Endothelial cell of umbilical vein (primary cell): ENCODE data around the gene COPS7A. TPM values are rescaled to one million over a fixed set of nuclear protein-coding genes. Genes with fewer than 3 reads are reported as not detected.

Experiments used
- BruUV-seq: library from RNA; stranded (reverse); fragments of 400-500 nt; replicated peaks from 2 replicates; lab custom pipeline; 2021; lab: Mats Ljungman, UMichigan
- CTCF ChIA-PET: fragments of 300-600, 350-600 bp; sonication (Branson Sonifier 250); formaldehyde crosslinking; loops from one replicate; lab custom pipeline; 2021; ENCODE audit warnings: antibody characterized with exemption, inconsistent platforms; lab: Charles Lee
- POLR2A ChIA-PET: fragments of 300-600, 350-600 bp; sonication (Branson Sonifier 250); formaldehyde crosslinking; loops from one replicate; lab custom pipeline; 2021; ENCODE audit warnings: antibody characterized with exemption, inconsistent platforms; lab: Charles Lee
- DNase-seq: peaks from one replicate; pipeline ENCODE4 v3.0.0-alpha.2; 2011; ENCODE audit warnings: low read depth, low spot score
- FAIRE-seq: peaks from 2 replicates; lab custom pipeline; 2011; peaks lifted over from hg19 to GRCh38; lab: Jason Lieb, UNC
- H2AFZ ChIP-seq: 2 replicates; pipeline ENCODE4 v1.6.0; 2012; ENCODE audit warnings: low read depth, low read length, control low read depth, inconsistent platforms
- H3K27ac ChIP-seq: 2 replicates; pipeline ENCODE4 v1.5.1; 2011; ENCODE audit warnings: low read depth, mild to moderate bottlenecking, control low read depth, low read length, moderate library complexity; ENCODE audit not compliant: insufficient read depth
- H3K27me3 ChIP-seq, 2 experiments: 2 replicates each; pipeline versions ENCODE4 v1.6.0 to v1.6.1; 2011; ENCODE audit warnings: low read length in 2 of 2, mixed read lengths in 1 of 2; ENCODE audit not compliant: control insufficient read depth in 2 of 2, insufficient read depth in 2 of 2
- H3K36me3 ChIP-seq, 2 experiments: 2 replicates in 1 of 2; 3 replicates in 1 of 2; pipeline ENCODE4 v1.5.1; 2011; ENCODE audit warnings: low read length in 2 of 2, mild to moderate bottlenecking in 1 of 2, moderate library complexity in 1 of 2; ENCODE audit not compliant: control insufficient read depth in 2 of 2, insufficient read depth in 2 of 2; ENCODE audit errors: extremely low read depth in 1 of 2
- H3K4me1 ChIP-seq: 3 replicates; pipeline ENCODE4 v1.5.1; 2011; ENCODE audit warnings: mild to moderate bottlenecking, low read length; ENCODE audit not compliant: control insufficient read depth, insufficient read depth; ENCODE audit errors: extremely low read depth
- H3K4me2 ChIP-seq: 2 replicates; pipeline ENCODE4 v1.6.1; 2011; ENCODE audit warnings: low read length, control low read depth, mixed read lengths; ENCODE audit not compliant: insufficient read depth
- H3K4me3 ChIP-seq, 3 experiments: fragments of 200-600 bp in 1 of 3; sonication (generic), shearing (Covaris generic) in 1 of 3; replicated peaks in 1 of 3; 2 replicates each; pipeline ENCODE4 v1.5.1; 2011 to 2016; ENCODE audit warnings: control low read depth in 3 of 3, low read length in 3 of 3, mild to moderate bottlenecking in 2 of 3, inconsistent platforms in 1 of 3, low read depth in 1 of 3, moderate library complexity in 1 of 3; ENCODE audit not compliant: insufficient read depth in 1 of 3
- H3K79me2 ChIP-seq: 2 replicates; pipeline ENCODE4 v1.6.0; 2012; ENCODE audit warnings: low read length, inconsistent platforms; ENCODE audit not compliant: control insufficient read depth, insufficient read depth
- H3K9ac ChIP-seq: replicated peaks from 2 replicates; pipeline ENCODE3; 2011; ENCODE audit warnings: low read length, control low read depth; ENCODE audit not compliant: insufficient read depth; ENCODE audit errors: extremely low read depth
- H3K9me1 ChIP-seq: replicated peaks from 3 replicates; pipeline ENCODE4 v1.6.0; 2011; ENCODE audit warnings: mild to moderate bottlenecking, low read length; ENCODE audit not compliant: control insufficient read depth, insufficient read depth; ENCODE audit errors: extremely low read depth
- H3K9me3 ChIP-seq: replicated peaks from 2 replicates; pipeline ENCODE4 v1.5.1; 2012; ENCODE audit warnings: low read length, inconsistent platforms; ENCODE audit not compliant: control insufficient read depth, insufficient read depth
- H4K20me1 ChIP-seq: replicated peaks from 2 replicates; pipeline ENCODE3; 2011; ENCODE audit warnings: mild to moderate bottlenecking, low read length; ENCODE audit not compliant: control insufficient read depth, insufficient read depth; ENCODE audit errors: extremely low read depth
- CTCF ChIP-seq, 2 donors: IDR thresholded peaks; 1 replicate in 1 of 2; 2 replicates in 1 of 2; pipeline ENCODE4 v1.5.1; 2011; ENCODE audit warnings: low read length in 2 of 2, mild to moderate bottlenecking in 2 of 2, moderate library complexity in 2 of 2, control low read depth in 1 of 2, inconsistent platforms in 1 of 2, low read depth in 1 of 2; ENCODE audit not compliant: insufficient read depth in 1 of 2; ENCODE audit errors: extremely low read depth in 1 of 2
- EZH2 ChIP-seq: IDR thresholded peaks from 2 replicates; pipeline ENCODE4 v1.6.1; 2012; ENCODE audit warnings: borderline replicate concordance, low read depth, mild to moderate bottlenecking, moderate library complexity, low read length, inconsistent platforms; ENCODE audit not compliant: severe bottlenecking
- FOS ChIP-seq: IDR thresholded peaks from 2 replicates; pipeline ENCODE4 v1.6.1; 2011; ENCODE audit warnings: mild to moderate bottlenecking, low read length, moderate library complexity, borderline replicate concordance; ENCODE audit not compliant: insufficient read depth
- GATA2 ChIP-seq: IDR thresholded peaks from 2 replicates; pipeline ENCODE4 v1.7.0; 2011; ENCODE audit warnings: low read depth, mild to moderate bottlenecking, moderate library complexity, mixed read lengths, low read length; ENCODE audit not compliant: insufficient read length, insufficient read depth
- JUN ChIP-seq: IDR thresholded peaks from 2 replicates; pipeline ENCODE4 v1.6.1; 2011; ENCODE audit warnings: borderline replicate concordance, low read depth; ENCODE audit not compliant: insufficient read length, insufficient read depth
- MAX ChIP-seq: IDR thresholded peaks from 2 replicates; pipeline ENCODE4 v1.6.1; 2011; ENCODE audit not compliant: insufficient read depth, insufficient read length
- MYC ChIP-seq: IDR thresholded peaks from one replicate; pipeline ENCODE4 v1.6.1; 2011; ENCODE audit warnings: mild to moderate bottlenecking, low read depth, low read length
- POLR2A ChIP-seq: IDR thresholded peaks from 2 replicates; pipeline ENCODE4 v1.6.1; 2012; ENCODE audit warnings: low read depth, mild to moderate bottlenecking, control low read depth, low read length
- POLR2AphosphoS5 ChIP-seq: IDR thresholded peaks from 2 replicates; pipeline ENCODE4 v1.6.1; 2012; ENCODE audit warnings: low read depth, mild to moderate bottlenecking, control low read depth, low read length, moderate library complexity; ENCODE audit not compliant: insufficient read depth
- dilution Hi-C: fragments of 300-500 bp; cut with MboI; formaldehyde crosslinking; loops from one replicate; pipeline ENCODE4 v1.15.0; 2019; ENCODE audit warnings: low sequenced_read_pairs; ENCODE audit not compliant: extremely low pct_ligation_motif_present
- intact Hi-C: fragments of 100-400 bp; cut with micrococcal nuclease; formaldehyde crosslinking; loops from one replicate; pipeline ENCODE4 v1.10.0; 2022
- polyA plus RNA-seq, 4 experiments: library from polyadenylated mRNA; depleted of rRNA in 3 of 4; stranded (reverse) in 3 of 4; unstranded in 1 of 4; fragments of >200 nt; gene quantifications; 2 replicates each; pipeline versions ENCODE4 v1.2.1 to v1.2.3, GENCODE V29; 2011 to 2012; ENCODE audit warnings: missing spikeins in 1 of 4
- total RNA-seq: library from RNA; stranded (reverse); gene quantifications from 2 replicates; pipeline ENCODE4 v1.2.3, GENCODE V29; 2021

Gene COPS7A
- total and polyA plus RNA-seq, 2 donors (not counting 3 experiments of a cell fraction or from before 2014, with no cell fraction given), result 41.1 to 104 TPM

GRCh38 chr12:6775185-6776174 lies 51.6 kb downstream of the COPS7A start:
- no peaks in the 10 kb centered on the region for H4K20me1 ChIP-seq
- H3K4me2 ChIP-seq, result no peak overlapping the region
- ChIA-PET POLR2A (interaction anchor here (0.9 kb wide), 1 partner anchor 10 kb away, joined by 3 read pairs; the partner anchor contains the start of gene PTMS), CTCF (interaction anchor here (2.4 to 9.5 kb wide), 3 partner anchors 8 to 22 kb away, joined by 17 to 107 read pairs (median 70); partner anchors contain the start of genes MLF2 and PTMS)
- peaks cover 0 to 16% of the 10 kb centered on the region in 2 experiments for H3K36me3 ChIP-seq
- H3K9me1 ChIP-seq, result no peaks in the 10 kb centered on the region
- no peak overlapping the region for H3K9ac ChIP-seq
- no peaks in the 10 kb centered on the region for H3K27me3 ChIP-seq
- no peaks in the 10 kb centered on the region for H3K9me3 ChIP-seq
- no peak overlapping the region for H3K4me3 ChIP-seq
- TF ChIP-seq GATA2 (no peak), JUN (no peak), FOS (no peak), POLR2AphosphoS5 (no peak), MAX (no peak), CTCF (IDR thresholded peaks at IDR 0.05; ENCODE audit: extremely low read depth in 1 of 2, insufficient read depth in 1 of 2, low read depth in 1 of 2, low read length in 2 of 2) (no peak), MYC (no peak), EZH2 (no peak), POLR2A (no peak)
- dilution Hi-C loops, result no loop called here
- FAIRE-seq (no peak), DNase-seq (no peak)
- H3K27ac ChIP-seq, result no peak overlapping the region
- peaks cover 5% of the 10 kb centered on the region for H3K4me1 ChIP-seq
- no peaks in the 10 kb centered on the region for H3K79me2 ChIP-seq
- no TSS peak for BruUV-seq
- H2AFZ ChIP-seq, result no peak overlapping the region
- intact Hi-C loops, result loop anchor here (5.0 kb wide), 1 partner anchor 88 kb away; the partner anchor contains the start of gene ZNF384
